Neuron (in vitro differentiated cells): ENCODE results near the gene MRGPRF.

Source experiments
- H2AFZ ChIP-seq: one replicate; pipeline ENCODE4 v1.6.1; 2013; ENCODE audit warnings: low read depth, mild to moderate bottlenecking, inconsistent platforms, low read length, moderate library complexity
- H3K27me3 ChIP-seq: one replicate; pipeline ENCODE4 v1.6.1; 2013; ENCODE audit warnings: low read length; ENCODE audit not compliant: insufficient read depth
- H3K36me3 ChIP-seq: one replicate; pipeline ENCODE4 v1.6.1; 2013; ENCODE audit warnings: low read length; ENCODE audit not compliant: insufficient read depth
- H3K4me1 ChIP-seq: one replicate; pipeline ENCODE4 v1.6.1; 2013; ENCODE audit warnings: low read length; ENCODE audit not compliant: insufficient read depth
- H3K4me3 ChIP-seq: 2 replicates; pipeline ENCODE4 v1.5.1; 2013; ENCODE audit warnings: mild to moderate bottlenecking, low read length, moderate library complexity
- H3K9me3 ChIP-seq: one replicate; pipeline ENCODE4 v1.6.1; 2013; ENCODE audit warnings: low read length

Gene MRGPRF

DNA sequence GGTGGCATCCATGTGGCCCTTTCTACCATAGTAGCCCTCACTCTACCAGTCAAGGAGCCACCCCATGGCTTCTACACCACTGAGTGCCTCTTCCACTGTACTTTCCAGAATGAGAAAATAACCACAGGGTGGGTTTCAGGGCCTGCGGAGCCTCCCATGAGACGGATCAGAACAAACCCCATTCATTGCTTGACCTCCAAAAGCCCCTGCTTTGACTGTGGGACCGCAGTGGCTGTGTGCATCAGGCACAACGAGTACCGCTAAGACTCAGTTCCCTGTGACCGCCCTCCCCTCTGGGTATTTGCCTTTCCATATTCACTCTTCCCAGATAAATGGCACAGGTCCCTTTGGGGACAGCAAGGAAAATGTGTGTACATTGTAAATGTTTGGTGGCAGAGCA, 11.5 kb upstream of the MRGPRF start:
- H3K36me3 ChIP-seq: no peaks in the 10 kb centered on the region
- H3K27me3 ChIP-seq: no peaks in the 10 kb centered on the region
- H3K9me3 ChIP-seq: peaks cover 2% of the 10 kb centered on the region
- no peaks in the 10 kb centered on the region for H3K4me1 ChIP-seq
- H2AFZ ChIP-seq: no peak overlapping the region
- no peak overlapping the region for H3K4me3 ChIP-seq

DNA sequence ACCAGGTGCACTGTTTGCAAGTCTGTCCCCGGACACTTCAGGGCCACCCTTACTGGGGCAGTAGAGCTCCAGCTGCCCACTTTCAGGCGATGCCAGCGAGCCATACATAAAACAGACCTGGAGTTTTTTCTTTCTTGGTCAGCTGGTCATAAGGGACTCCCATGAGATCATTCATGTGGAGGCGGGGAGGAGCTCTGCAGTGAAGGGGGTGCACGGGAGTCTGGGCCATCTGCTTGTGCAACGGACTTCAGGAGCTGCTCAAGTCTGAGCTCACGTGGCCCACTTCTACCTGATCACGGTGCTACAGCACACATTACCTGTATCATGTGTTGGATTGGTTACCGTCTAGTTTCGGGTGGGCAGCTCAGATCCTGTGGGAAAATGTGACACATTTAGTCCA, 9.2 kb upstream of the MRGPRF start:
- peaks cover 2% of the 10 kb centered on the region for H3K9me3 ChIP-seq
- H3K4me3 ChIP-seq: no peak overlapping the region
- H3K4me1 ChIP-seq: no peaks in the 10 kb centered on the region
- H3K27me3 ChIP-seq: no peaks in the 10 kb centered on the region
- H2AFZ ChIP-seq: no peak overlapping the region
- H3K36me3 ChIP-seq: no peaks in the 10 kb centered on the region

DNA sequence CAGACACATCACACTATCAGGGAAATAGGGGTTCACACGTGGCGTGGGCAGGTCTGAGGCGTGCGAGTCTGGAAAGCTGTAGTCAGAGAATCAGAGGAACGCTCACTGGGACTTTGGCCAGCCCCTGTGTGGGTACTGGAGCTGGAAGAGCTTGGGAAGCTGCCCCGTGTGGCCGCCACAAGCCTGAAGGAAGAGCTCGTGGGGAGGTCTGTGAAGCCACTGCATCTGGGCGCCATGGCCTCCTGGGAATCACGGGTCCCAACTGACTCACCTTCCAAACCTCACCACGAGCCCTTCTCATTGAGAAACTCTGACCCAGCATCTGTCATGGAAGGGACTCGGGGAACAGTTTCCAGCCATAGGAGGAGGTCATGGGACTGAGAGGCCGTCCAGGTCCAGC, 5.9 kb upstream of the MRGPRF start:
- no peak overlapping the region for H2AFZ ChIP-seq
- no peaks in the 10 kb centered on the region for H3K36me3 ChIP-seq
- peaks cover 2% of the 10 kb centered on the region for H3K9me3 ChIP-seq
- peaks cover 10% of the 10 kb centered on the region for H3K4me1 ChIP-seq
- H3K27me3 ChIP-seq: peaks cover 3% of the 10 kb centered on the region
- no peak overlapping the region for H3K4me3 ChIP-seq

DNA sequence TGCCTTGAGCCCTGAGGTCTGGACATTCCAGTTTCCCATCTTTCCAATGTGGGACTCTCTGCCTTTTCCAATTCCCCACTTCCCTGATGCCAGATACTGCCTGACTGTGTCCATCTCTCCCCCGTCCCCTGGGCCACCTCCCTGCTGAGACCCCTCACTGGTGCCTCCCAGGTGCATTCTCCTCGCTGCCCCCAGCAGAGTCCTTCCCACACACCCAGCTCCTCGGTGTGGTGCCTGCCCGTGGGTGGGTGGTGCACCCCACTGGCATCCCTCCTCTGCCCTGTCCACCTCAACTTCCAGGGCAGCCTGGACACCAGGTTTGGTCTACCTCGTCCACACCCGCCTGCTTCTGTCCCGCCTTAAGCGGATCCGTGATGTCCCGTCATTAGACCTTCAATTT, 4.9 kb upstream of the MRGPRF start:
- peaks cover 20% of the 10 kb centered on the region for H3K4me1 ChIP-seq
- H3K36me3 ChIP-seq: no peaks in the 10 kb centered on the region
- H3K4me3 ChIP-seq: no peak overlapping the region
- H3K27me3 ChIP-seq: peaks cover 7% of the 10 kb centered on the region
- H3K9me3 ChIP-seq: peaks cover 2% of the 10 kb centered on the region
- no peak overlapping the region for H2AFZ ChIP-seq

DNA sequence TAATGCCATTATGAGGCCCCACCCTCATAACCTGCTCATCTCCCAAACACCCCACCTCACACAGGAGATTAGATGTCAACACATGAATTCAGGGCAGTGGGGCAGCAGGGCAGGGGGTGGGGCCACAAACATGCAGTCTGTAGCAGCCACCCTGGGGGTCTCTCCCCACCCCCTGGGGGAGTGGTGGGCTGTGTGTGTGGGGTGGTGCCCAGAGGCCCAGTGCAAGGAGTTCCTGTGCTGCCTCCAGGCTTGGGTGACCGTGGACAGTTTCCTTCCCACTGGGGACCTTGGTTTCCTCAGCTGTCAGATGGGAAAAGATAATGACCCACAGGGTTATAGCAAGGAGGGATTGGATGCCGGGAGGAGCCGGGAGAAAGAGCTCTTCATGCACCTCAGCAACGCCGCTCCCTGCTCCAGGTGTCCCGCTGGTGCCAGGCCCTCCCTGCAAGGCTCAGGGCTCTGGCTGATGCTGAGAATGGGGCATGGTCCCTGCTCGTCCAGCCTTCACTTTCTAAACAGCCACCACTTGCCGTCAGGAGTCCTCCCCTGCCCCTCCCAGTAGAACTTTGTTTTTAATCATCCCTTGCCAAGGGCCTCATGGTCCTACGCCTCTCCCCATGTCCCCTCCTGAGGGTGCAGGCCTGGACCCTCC, 2.0 kb upstream of the MRGPRF start:
- H3K27me3 ChIP-seq: peaks cover 29% of the 10 kb centered on the region
- peaks cover 31% of the 10 kb centered on the region for H3K4me1 ChIP-seq
- no peak overlapping the region for H3K4me3 ChIP-seq
- H3K36me3 ChIP-seq: no peaks in the 10 kb centered on the region
- peaks cover 2% of the 10 kb centered on the region for H3K9me3 ChIP-seq
- no peak overlapping the region for H2AFZ ChIP-seq

DNA sequence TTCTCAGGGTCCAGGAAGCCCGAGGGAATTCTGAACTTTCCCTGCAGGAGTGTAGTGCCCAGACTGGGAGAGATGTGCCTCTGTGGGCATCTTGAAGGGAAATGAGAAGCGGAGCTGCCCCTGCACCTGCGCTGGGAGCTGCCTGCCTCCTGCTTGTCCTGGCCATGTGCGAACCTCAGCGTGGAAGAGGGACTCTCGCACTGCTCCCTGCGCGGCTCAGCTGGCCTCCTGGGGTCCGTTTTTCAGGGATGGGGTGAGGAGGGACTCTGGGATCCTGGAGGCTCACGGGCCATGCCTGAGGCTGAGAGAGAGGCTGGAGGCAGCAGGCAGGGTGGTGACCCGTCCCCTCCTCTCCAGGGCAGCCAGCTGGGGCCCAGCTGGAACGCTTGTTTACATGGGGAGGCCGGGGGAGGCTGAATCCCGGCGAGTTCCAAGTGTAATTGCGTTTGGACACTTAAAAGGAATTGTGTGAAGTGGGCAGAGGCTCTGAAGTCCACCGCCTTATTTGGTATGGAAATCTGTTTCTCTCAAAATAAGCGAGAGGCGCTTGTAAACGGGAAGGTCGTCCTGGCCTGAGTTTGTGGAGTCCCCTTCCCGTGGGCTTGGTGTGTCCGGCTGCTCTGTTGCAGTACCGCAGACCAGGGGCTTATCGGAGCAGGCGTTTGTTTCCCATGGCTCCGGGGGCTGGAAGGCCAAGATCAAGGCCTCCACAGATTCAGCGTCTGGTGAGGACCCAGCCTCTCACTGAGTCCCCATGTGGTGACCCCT, 1.2 kb upstream of the MRGPRF start:
- Histone ChIP-seq H3K9me3 (peaks cover 2% of the 10 kb centered on the region), H2AFZ (no peak overlapping the region), H3K27me3 (peaks cover 36% of the 10 kb centered on the region), H3K36me3 (no peaks in the 10 kb centered on the region), H3K4me3 (no peak overlapping the region), H3K4me1 (peaks cover 33% of the 10 kb centered on the region)

DNA sequence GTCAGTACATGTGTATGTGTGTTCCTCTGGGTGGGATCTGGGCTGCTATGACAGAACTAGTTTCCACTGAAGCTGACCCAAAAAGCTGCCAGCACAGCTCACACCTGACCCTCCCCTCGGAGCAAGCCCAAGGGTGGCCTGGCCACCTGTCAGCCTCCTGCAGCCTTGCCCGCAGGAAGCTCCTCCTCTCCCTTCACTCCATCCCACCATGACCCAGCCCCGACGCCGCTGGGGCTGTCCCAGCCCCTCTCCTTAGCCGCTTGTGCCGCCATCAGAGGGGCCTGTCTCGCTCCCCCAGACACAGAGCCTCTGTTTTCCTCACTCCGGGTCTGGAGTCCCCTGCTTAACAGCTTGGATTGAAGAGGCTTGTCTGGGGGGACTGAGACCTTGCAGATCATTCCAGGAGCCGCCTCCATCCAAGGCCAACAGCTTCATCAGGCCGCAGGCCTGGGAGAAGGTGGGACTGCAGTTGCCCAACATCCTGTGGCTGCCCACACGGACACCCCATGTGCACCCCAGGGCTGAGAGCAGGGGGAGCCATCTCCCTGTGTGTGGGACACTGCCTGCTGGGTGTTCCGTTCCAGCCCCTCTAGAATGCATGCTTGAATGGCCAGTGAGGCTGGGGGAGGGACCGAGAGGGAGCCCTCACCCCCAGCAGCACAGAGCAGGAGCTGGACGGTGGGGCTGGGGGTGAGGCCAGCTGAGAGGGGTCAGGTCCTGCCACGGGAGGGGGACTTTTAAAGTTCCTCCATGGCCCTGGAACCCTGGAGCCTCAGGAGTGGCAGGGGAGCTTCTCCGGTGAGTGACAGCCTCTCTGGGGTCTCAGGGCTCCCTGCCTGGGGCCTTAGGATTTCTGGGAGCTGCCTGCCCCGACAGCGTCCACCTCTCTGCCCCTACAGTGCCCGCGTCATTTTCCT, 696 bp downstream of the MRGPRF start:
- Histone ChIP-seq H2AFZ (no peak overlapping the region), H3K9me3 (peaks cover 2% of the 10 kb centered on the region), H3K4me1 (peaks cover 47% of the 10 kb centered on the region), H3K4me3 (no peak overlapping the region), H3K27me3 (peaks cover 54% of the 10 kb centered on the region), H3K36me3 (no peaks in the 10 kb centered on the region)

DNA sequence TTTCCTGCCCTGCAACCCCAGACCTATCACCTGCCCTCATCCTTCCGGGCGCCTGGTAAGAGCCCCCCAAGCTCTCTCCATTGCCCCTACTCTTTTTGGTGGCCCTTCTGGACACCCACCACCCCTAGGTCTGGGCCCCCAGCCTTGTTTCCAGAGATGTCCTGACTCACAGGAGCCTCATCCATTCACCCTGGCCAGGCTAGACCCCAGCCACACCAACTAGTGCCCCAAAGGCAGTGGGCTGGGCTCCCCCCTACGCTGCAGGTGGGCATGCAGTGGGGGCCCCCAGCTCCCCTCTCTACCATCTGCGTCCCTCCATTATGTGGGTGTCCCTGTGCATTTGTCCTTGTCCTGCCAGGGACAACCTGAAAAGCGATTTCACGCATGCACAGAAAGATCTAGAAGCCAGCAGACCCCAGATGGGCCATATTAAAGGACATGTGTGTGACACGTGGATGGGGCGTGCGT, 1.4 kb downstream of the MRGPRF start:
- peaks cover 56% of the 10 kb centered on the region for H3K27me3 ChIP-seq
- no peak overlapping the region for H3K4me3 ChIP-seq
- no peaks in the 10 kb centered on the region for H3K9me3 ChIP-seq
- no peak overlapping the region for H2AFZ ChIP-seq
- no peaks in the 10 kb centered on the region for H3K36me3 ChIP-seq
- H3K4me1 ChIP-seq: peaks cover 47% of the 10 kb centered on the region

DNA sequence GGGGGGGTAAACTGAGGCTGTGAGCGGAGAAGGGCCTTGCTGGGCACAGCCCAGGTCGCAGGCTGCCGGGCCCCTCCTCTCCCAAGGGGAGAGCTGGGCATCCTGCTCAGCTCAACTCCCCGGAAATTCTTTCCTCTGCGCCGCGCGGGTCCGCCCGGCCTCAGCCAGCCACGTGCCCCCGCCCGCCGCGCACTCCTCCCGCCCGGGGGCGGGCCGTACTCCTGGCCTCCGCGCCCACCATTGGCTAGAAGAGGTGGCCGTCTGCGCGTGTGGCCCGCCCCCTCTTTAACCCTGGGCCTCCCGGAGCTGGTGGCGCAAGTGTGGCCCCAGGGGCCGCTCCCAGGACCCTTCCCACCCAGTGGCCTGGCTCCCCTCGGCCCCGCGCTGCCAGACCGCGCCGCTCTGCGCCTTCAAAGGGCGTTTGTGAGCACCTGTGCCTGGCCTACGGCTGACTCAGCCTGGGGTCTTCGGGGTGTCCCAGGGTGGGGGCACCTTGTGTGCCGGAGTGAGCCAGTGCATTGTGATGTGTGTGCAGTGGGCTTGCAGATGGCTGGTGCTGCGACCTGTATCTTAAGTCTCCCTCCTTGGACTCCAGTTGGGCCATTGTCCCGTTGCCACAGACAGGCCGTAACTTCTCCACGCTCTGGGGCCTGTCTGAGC, 2.0 kb downstream of the MRGPRF start:
- peaks cover 47% of the 10 kb centered on the region for H3K4me1 ChIP-seq
- no peaks in the 10 kb centered on the region for H3K9me3 ChIP-seq
- peaks cover 56% of the 10 kb centered on the region for H3K27me3 ChIP-seq
- H2AFZ ChIP-seq: no peak overlapping the region
- no peaks in the 10 kb centered on the region for H3K36me3 ChIP-seq
- H3K4me3 ChIP-seq: no peak overlapping the region

DNA sequence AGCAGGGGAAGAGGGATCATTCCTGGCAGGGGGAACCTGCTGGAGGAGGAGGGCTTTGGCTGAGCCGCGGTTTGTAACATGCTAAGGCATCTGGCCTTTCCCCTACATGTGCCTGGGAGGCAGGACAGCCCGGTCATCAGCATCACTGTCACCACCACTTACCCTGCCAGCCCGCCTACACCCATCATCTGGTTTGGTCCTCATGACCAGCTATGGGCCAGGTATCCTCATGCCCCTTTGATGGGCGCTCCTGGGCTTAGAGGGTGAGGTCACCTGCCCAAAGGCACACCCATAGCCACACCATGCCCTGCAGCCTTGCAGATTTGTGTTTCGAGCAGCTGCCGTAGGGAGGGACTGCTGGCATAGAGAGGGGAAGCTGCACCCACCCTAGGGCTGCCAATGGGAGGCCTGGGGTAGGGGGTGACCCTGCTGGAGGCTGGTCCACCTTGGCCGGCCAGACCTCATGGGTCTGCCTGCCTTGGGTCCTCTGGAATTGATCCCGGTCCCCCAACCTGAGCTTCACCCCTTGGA, 2.6 kb downstream of the MRGPRF start:
- H3K27me3 ChIP-seq: peaks cover 56% of the 10 kb centered on the region
- no peak overlapping the region for H3K4me3 ChIP-seq
- H3K4me1 ChIP-seq: peaks cover 47% of the 10 kb centered on the region
- no peak overlapping the region for H2AFZ ChIP-seq
- H3K9me3 ChIP-seq: no peaks in the 10 kb centered on the region
- H3K36me3 ChIP-seq: no peaks in the 10 kb centered on the region

DNA sequence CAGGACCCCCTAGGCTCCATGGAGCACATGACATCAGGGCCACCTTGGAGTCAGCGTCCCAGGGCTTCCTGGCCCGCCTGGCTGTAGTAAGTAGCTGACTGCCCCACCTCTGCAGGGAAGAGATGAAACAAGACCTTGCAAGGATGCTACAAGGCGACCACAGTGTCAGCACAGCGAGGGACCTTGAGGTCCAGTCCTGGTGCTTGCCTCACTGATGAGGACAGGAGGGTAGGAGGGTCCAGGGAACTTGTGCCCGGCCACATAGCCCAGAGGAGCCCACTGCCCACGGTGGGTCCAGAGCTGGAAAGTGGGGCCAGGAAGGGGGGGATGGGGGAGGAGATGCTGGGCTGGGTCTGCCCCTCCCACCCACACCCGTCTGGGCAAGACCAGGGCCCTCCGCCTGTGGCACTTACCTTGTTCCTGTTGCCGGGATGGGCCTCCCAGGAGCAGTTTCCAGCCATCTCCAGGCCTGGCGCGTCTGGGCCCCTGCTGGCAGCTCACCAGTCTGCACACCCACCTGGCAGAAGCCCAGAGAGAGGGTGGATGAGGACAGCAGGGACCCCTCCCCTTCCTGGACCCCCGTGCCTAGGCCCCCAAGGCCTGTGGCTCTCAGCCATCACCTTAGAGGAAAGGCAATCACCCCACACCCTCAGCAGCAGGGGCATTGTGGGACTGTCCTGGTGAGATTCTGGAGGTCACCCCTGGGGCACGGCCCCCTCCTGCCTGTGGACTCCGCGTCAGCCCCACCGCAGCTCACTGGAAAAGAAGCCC, 3.4 kb downstream of the MRGPRF start:
- Histone ChIP-seq H3K4me1 (peaks cover 44% of the 10 kb centered on the region), H3K27me3 (peaks cover 56% of the 10 kb centered on the region)

More for the DNA sequence above, 3.4 kb downstream of the MRGPRF start:
- no peak overlapping the region for H3K4me3 ChIP-seq
- no peaks in the 10 kb centered on the region for H3K36me3 ChIP-seq
- H2AFZ ChIP-seq: no peak overlapping the region
- H3K9me3 ChIP-seq: no peaks in the 10 kb centered on the region
